Measurements from ENCODE around the gene SLC25A44. TPM values are rescaled to one million over a fixed set of nuclear protein-coding genes. Genes with fewer than 3 reads are reported as not detected.
A peak's percentile ranks its signal among the peaks of the same experiment; 100 is the strongest.

Gene SLC25A44
- total and polyA plus RNA-seq, 2 of the 8 experiments (the other 6 are each of a cell fraction or from before 2014, with no cell fraction given): 23.4 to 32.1 TPM

DNA sequence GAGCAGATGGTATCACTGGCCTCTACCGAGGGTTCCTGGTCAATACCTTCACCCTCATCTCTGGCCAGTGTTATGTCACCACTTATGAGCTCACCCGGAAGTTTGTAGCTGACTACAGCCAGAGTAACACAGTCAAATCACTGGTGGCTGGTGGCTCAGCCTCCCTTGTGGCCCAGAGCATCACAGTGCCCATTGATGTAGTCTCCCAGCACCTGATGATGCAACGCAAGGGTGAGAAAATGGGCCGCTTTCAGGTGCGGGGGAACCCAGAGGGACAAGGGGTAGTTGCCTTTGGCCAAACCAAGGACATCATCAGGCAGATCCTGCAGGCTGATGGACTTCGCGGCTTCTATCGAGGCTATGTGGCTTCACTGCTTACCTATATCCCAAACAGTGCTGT, 6.1 kb downstream of the SLC25A44 start:
- Histone ChIP-seq H3K9ac (replicated peaks in 1 of 4; ENCODE audit: extremely low read depth in 1 of 4, low read depth in 3 of 4, low read length in 3 of 4) (0 out of 7 replicates have a peak overlapping the region, but pooled peaks of 1 of the 4 experiments have one; percentile 1), H2BK15ac (ENCODE audit: low read length) (no peak overlapping the region), H3K4me2 (ENCODE audit: insufficient read depth in 1 of 2, low read depth in 2 of 2, low read length in 2 of 2) (no peak overlapping the region), H3K4me1 (replicated peaks in 1 of 4; ENCODE audit: control insufficient read depth in 3 of 4, insufficient read depth in 4 of 4, low read length in 3 of 4) (peaks cover 0 to 11% (median 3%) of the 10 kb centered on the region in 4 experiments; a peak in 4 of 7 replicates), H3K79me1 (ENCODE audit: low read depth, low read length) (peaks cover 16% of the 10 kb centered on the region), H3K4ac (replicated peaks; ENCODE audit: insufficient read length, low read depth, low read length) (no peak overlapping the region), H4K8ac (ENCODE audit: extremely low read depth, insufficient read depth, low read length) (no peak overlapping the region), H2BK12ac (ENCODE audit: low read depth, low read length) (no peak overlapping the region), H3K14ac (ENCODE audit: insufficient read length) (no peak overlapping the region), H3K79me2 (ENCODE audit: control insufficient read depth in 1 of 2, insufficient read depth in 2 of 2, low read length in 2 of 2) (peaks cover 9 to 50% of the 10 kb centered on the region in 2 experiments), H3K56ac (replicated peaks; ENCODE audit: insufficient read length, low read depth, low read length) (no peak overlapping the region), H3K9me3 (ENCODE audit: insufficient read depth in 2 of 2, low read depth in 1 of 2, low read length in 1 of 2) (no peaks in the 10 kb centered on the region), H3K18ac (ENCODE audit: extremely low read depth, low read length) (no peak overlapping the region), H2BK20ac (ENCODE audit: low read length) (no peak overlapping the region), H3K4me3 (ENCODE audit: extremely low read depth in 1 of 4, insufficient read depth in 2 of 4, low read depth in 3 of 4, low read length in 4 of 4) (no peak overlapping the region), H3K27me3 (replicated peaks in 1 of 4; ENCODE audit: control insufficient read depth in 3 of 4, extremely low read depth in 1 of 4, insufficient read depth in 3 of 4, low read length in 3 of 4) (no peaks in the 10 kb centered on the region), H2AFZ (ENCODE audit: low read length) (no peak overlapping the region), H3K23me2 (ENCODE audit: low read depth, low read length) (no peaks in the 10 kb centered on the region), H3K23ac (ENCODE audit: insufficient read length) (no peak overlapping the region), H2BK120ac (replicated peaks; ENCODE audit: low read depth, low read length) (no peak overlapping the region), H2AK5ac (ENCODE audit: low read depth, low read length) (no peak overlapping the region), H4K91ac (replicated peaks; ENCODE audit: insufficient read length, low read length) (no peak overlapping the region), H4K20me1 (replicated peaks in 1 of 2; ENCODE audit: control insufficient read depth in 1 of 2, insufficient read depth in 2 of 2, low read length in 2 of 2) (peaks cover 0 to 8% of the 10 kb centered on the region in 2 experiments), H4K5ac (ENCODE audit: insufficient read length, low read depth, low read length) (no peak overlapping the region), H3K27ac (ENCODE audit: low read depth, low read length) (no peak overlapping the region), H3K36me3 (ENCODE audit: control insufficient read depth in 2 of 4, insufficient read depth in 4 of 4, low read length in 3 of 4) (peaks cover 4 to 28% (median 9%) of the 10 kb centered on the region in 4 experiments; a peak in 4 of 8 replicates), H2BK5ac (ENCODE audit: low read depth, low read length) (no peak overlapping the region)
- no peak for DNase-seq (ENCODE audit: low read depth in 1 of 2, low spot score in 2 of 2)
- no peak for FAIRE-seq
- CTCF ChIA-PET (ENCODE audit: partially characterized antibody): interaction anchor here (1.0 to 5.3 kb wide), 5 partner anchors 25 to 54 kb away, joined by 4 to 41 read pairs (median 5); no protein-coding TSS in a partner anchor
- no peak for TF ChIP-seq POLR2A (IDR thresholded peaks at IDR 0.05; ENCODE audit: control extremely low read depth in 1 of 2, low read depth in 2 of 2, low read length in 2 of 2)
- no peak for TF ChIP-seq ATF2 (IDR thresholded peaks at IDR 0.05; ENCODE audit: low read length)
- WGBS, 2 experiments (ENCODE audit: extremely low coverage in 1 of 2, insufficient coverage in 1 of 2, insufficient read length in 1 of 2, insufficient replicate concordance in 2 of 2, low coverage in 1 of 2, low lambda C conversion rate in 2 of 2, missing lambda C conversion rate in 1 of 2): 94% methylated on average over 8 of the region's 8 CpGs; no CpG with 5 or more reads in 1 of the 2 experiments
- POLR2A ChIA-PET (ENCODE audit: partially characterized antibody): interaction anchor here (0.6 to 9.5 kb wide), 4 partner anchors 8 to 138 kb away, joined by 3 to 77 read pairs (median 6); partner anchors contain the start of genes CCT3, PMF1 and TSACC
